Sigmoid colon (tissue), 7 donors: Measurements from ENCODE around the gene MRPL50. TPM values are rescaled to one million over a fixed set of nuclear protein-coding genes. Genes with fewer than 3 reads are reported as not detected.

Experiments
- DNase-seq: peaks from one replicate; pipeline ENCODE4 v3.0.0-alpha.2; 2019
- H3K27ac ChIP-seq, 4 donors: fragments of 200-600 bp; sonication (generic); one replicate each; pipeline ENCODE4 v1.5.1; 2016 to 2019; ENCODE audit warnings: mild to moderate bottlenecking in 1 of 4
- H3K27me3 ChIP-seq, 3 donors: fragments of 200-600 bp; sonication (generic); one replicate each; pipeline ENCODE4 v1.5.1; 2019; ENCODE audit warnings: mild to moderate bottlenecking in 1 of 3
- H3K36me3 ChIP-seq, 4 donors: fragments of 200-600 bp; sonication (generic); one replicate each; pipeline ENCODE4 v1.5.1; 2016 to 2019
- H3K4me1 ChIP-seq, 4 donors: fragments of 200-600 bp; sonication (generic); one replicate each; pipeline ENCODE4 v1.5.1; 2017 to 2019
- H3K4me3 ChIP-seq, 4 donors: fragments of 200-600 bp; sonication (generic); one replicate each; pipeline ENCODE4 v1.5.1; 2017 to 2019; ENCODE audit warnings: mild to moderate bottlenecking in 2 of 4, moderate library complexity in 1 of 4
- H3K9me3 ChIP-seq, 4 donors: fragments of 200-600 bp in 3 of 4; sonication (generic) in 3 of 4; one replicate each; pipeline versions ENCODE4 v1.5.1 to v1.6.1; 2013 to 2019
- CTCF ChIP-seq, 4 experiments: fragments of 450-650 bp in 3 of 4; fragments of 200-600 bp in 1 of 4; IDR thresholded peaks; one replicate each; pipeline ENCODE4 v1.5.1; 2016 to 2019; ENCODE audit warnings: antibody characterized with exemption in 4 of 4, mild to moderate bottlenecking in 3 of 4, moderate library complexity in 2 of 4
- EP300 ChIP-seq, 4 donors: sonication (generic); formaldehyde crosslinking; IDR thresholded peaks; one replicate each; pipeline ENCODE4 v1.6.1; 2017; ENCODE audit warnings: antibody characterized with exemption in 4 of 4
- POLR2A ChIP-seq, 2 donors: fragments of 450-650 bp; IDR thresholded peaks; one replicate each; pipeline ENCODE4 v1.6.1; 2016; ENCODE audit warnings: antibody characterized with exemption in 2 of 2, mild to moderate bottlenecking in 2 of 2, moderate library complexity in 2 of 2
- POLR2AphosphoS5 ChIP-seq, 4 donors: sonication (generic); formaldehyde crosslinking; IDR thresholded peaks; one replicate each; pipeline ENCODE4 v1.6.1; 2017; ENCODE audit warnings: antibody characterized with exemption in 4 of 4
- WGBS, 2 donors: extraction: QIAGEN DNeasy Blood & Tissue Kit; methylation state at CpG; one replicate each; pipeline ENCODE4 v1.1.7; 2013; 5-methylcytosine and 5-hydroxymethylcytosine counted together
- intact Hi-C: fragments of 100-400 bp; cut with DNase I; formaldehyde crosslinking; loops from one replicate; pipeline ENCODE4 v1.15.1; 2023
- polyA plus RNA-seq, 3 donors: library from polyadenylated mRNA; stranded (reverse); fragments of 200-250 nt; gene quantifications; one replicate each; pipeline ENCODE4 v1.2.3, GENCODE V29; 2013
- total RNA-seq, 4 donors: library from RNA; depleted of rRNA; stranded (reverse); fragments of >200 nt; gene quantifications; one replicate each; pipeline ENCODE4 v1.1.0, GENCODE V29; 2016
- donor health status: healthy with polysubstance abuse.
- donor health status: Bipolar disorder and iron deficiency.
- donor health status: healthy.

Gene MRPL50
- total and polyA plus RNA-seq, 7 donors: 5.4 to 15.3 (median 10.0) TPM

GRCh38 chr9:101353683-101354082, 44.7 kb downstream of the MRPL50 start:
- intact Hi-C loops: no loop called here
- H3K9me3 ChIP-seq: no peaks in the 10 kb centered on the region
- H3K4me1 ChIP-seq: no peaks in the 10 kb centered on the region
- 74 to 77% methylated on average over 2 of the region's 2 CpGs for WGBS, 2 donors
- H3K27ac ChIP-seq: no peak overlapping the region
- H3K27me3 ChIP-seq: no peaks in the 10 kb centered on the region
- DNase-seq: no peak
- H3K36me3 ChIP-seq: no peaks in the 10 kb centered on the region
- TF ChIP-seq CTCF (IDR thresholded peaks at IDR 0.05): no peak
- H3K4me3 ChIP-seq: no peak overlapping the region

DNA sequence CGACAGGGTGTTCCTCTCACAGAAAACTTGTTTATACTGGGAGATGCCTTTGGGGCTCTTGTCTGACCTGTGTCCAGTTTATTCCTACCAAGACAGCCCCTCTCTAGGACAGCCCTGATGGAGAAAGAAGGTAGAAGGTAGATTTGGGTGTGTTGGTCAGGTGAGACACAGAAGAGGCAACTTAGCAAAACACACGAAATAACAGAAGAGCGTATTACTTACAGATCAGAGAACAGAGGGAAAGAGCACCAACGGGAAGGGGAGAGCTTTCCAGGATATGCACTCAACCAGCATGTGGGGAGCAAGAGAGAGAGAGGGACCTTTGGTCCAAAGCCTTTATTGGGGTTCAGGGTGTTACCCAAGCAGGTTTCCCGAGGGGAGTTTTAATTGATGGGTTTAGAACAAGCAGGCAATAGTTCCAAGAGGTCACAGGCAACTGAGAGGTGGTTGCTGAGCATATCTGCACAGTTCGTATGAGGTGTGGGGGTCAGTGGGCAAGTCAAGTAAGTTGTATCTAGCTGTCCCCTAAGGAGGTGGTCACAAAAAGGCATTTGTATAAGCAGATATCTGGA, 45.4 kb downstream of the MRPL50 start:
- H3K4me3 ChIP-seq: no peak overlapping the region
- 80 to 85% methylated on average over 6 of the region's 6 CpGs for WGBS, 2 donors
- no peaks in the 10 kb centered on the region for H3K4me1 ChIP-seq
- intact Hi-C loops: no loop called here
- TF ChIP-seq POLR2AphosphoS5 (IDR thresholded peaks at IDR 0.05): no peak
- no peak for TF ChIP-seq POLR2A (IDR thresholded peaks at IDR 0.05)
- TF ChIP-seq CTCF (IDR thresholded peaks at IDR 0.05): no peak
- no peak for TF ChIP-seq EP300 (IDR thresholded peaks at IDR 0.05)
- H3K27ac ChIP-seq: no peak overlapping the region
- no peaks in the 10 kb centered on the region for H3K9me3 ChIP-seq
- no peaks in the 10 kb centered on the region for H3K27me3 ChIP-seq
- H3K36me3 ChIP-seq: no peaks in the 10 kb centered on the region
- no peak for DNase-seq

- H3K27me3 ChIP-seq: peaks cover 0 to 3% (median 0%) of the 10 kb centered on the region in 3 donors
- H3K27ac ChIP-seq: no peak overlapping the region
- no peaks in the 10 kb centered on the region for H3K36me3 ChIP-seq
- no peak overlapping the region for H3K4me3 ChIP-seq
- no peaks in the 10 kb centered on the region for H3K4me1 ChIP-seq
- intact Hi-C loops: no loop called here
- H3K9me3 ChIP-seq: no peaks in the 10 kb centered on the region
- no peak for DNase-seq
- 80 to 86% methylated on average over 1 of the region's 1 CpG for WGBS, 2 donors
- no peak for TF ChIP-seq EP300 (IDR thresholded peaks at IDR 0.05)
- TF ChIP-seq CTCF (IDR thresholded peaks at IDR 0.05): no peak
- TF ChIP-seq POLR2A (IDR thresholded peaks at IDR 0.05): no peak
- TF ChIP-seq POLR2AphosphoS5 (IDR thresholded peaks at IDR 0.05): no peak
Measured at GRCh38 chr9:101350285-101350684, 48.1 kb downstream of the MRPL50 start.

DNA sequence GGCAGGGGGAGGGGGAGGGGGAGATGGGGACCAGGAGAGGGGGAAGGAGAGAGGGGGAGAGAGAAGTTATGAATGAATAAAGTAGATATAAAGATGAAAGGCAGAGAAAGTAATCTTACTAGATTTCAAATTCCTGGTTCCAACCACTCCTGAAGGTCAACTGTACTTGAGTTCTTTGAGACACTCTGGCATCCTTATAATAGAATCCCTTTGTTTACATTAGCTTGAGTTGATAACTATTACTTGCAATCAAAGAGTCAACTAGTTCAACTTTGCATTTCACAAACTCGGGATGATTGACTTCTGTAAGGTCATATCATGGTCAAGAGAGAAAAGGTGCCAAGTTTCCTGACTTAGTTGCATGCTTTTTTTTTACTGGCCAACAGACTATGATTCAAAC, 55.8 kb downstream of the MRPL50 start:
- H3K4me1 ChIP-seq: no peaks in the 10 kb centered on the region
- H3K9me3 ChIP-seq: no peaks in the 10 kb centered on the region
- WGBS, 2 donors: 30 to 72% methylated on average over 1 of the region's 1 CpG
- intact Hi-C loops: no loop called here
- H3K27me3 ChIP-seq: peaks cover 0 to 3% (median 0%) of the 10 kb centered on the region in 3 donors
- H3K4me3 ChIP-seq: no peak overlapping the region
- H3K36me3 ChIP-seq: no peaks in the 10 kb centered on the region
- no peak for TF ChIP-seq POLR2A (IDR thresholded peaks at IDR 0.05)
- no peak for TF ChIP-seq POLR2AphosphoS5 (IDR thresholded peaks at IDR 0.05)
- no peak for TF ChIP-seq CTCF (IDR thresholded peaks at IDR 0.05)
- TF ChIP-seq EP300 (IDR thresholded peaks at IDR 0.05): no peak
- no peak for DNase-seq
- no peak overlapping the region for H3K27ac ChIP-seq

GRCh38 chr9:101341958-101342357, 56.5 kb downstream of the MRPL50 start:
- Histone ChIP-seq H3K27me3 (peaks cover 0 to 2% (median 0%) of the 10 kb centered on the region in 3 donors), H3K27ac (no peak overlapping the region), H3K9me3 (no peaks in the 10 kb centered on the region), H3K4me3 (no peak overlapping the region), H3K4me1 (no peaks in the 10 kb centered on the region), H3K36me3 (no peaks in the 10 kb centered on the region)
- no peak for TF ChIP-seq EP300 (IDR thresholded peaks at IDR 0.05)
- TF ChIP-seq CTCF (IDR thresholded peaks at IDR 0.05): no peak
- no peak for TF ChIP-seq POLR2A (IDR thresholded peaks at IDR 0.05)
- TF ChIP-seq POLR2AphosphoS5 (IDR thresholded peaks at IDR 0.05): no peak
- intact Hi-C loops: no loop called here
- DNase-seq: no peak
